Astrocyte of the cerebellum (primary cell): ENCODE results near the gene SUPT20H.

Experiments used
- DNase-seq: peaks from one replicate; pipeline ENCODE4 v3.0.0-alpha.2; 2011; ENCODE audit warnings: low read depth
- H3K4me3 ChIP-seq: 2 replicates; pipeline ENCODE4 v1.5.1; 2011; ENCODE audit warnings: mild to moderate bottlenecking, low read depth, low read length, moderate library complexity
- in situ Hi-C: cut with HindIII; loops from 2 replicates; pipeline ENCODE4 v1.10.0; 2017; ENCODE audit warnings: low sequenced_read_pairs
- TF ChIP-seq, protein P1 (sequence below): IDR thresholded peaks from 2 replicates; pipeline ENCODE4 v1.5.1; 2012; ENCODE audit warnings: low read length, low read depth, moderate library complexity, mild to moderate bottlenecking; ENCODE audit errors: missing control alignments

Gene SUPT20H

GRCh38 chr13:37072024-37072423, 12.5 kb upstream of the SUPT20H start:
- DNase-seq = no peak
- in situ Hi-C loops = no loop called here
- TF ChIP-seq, protein P1, sequence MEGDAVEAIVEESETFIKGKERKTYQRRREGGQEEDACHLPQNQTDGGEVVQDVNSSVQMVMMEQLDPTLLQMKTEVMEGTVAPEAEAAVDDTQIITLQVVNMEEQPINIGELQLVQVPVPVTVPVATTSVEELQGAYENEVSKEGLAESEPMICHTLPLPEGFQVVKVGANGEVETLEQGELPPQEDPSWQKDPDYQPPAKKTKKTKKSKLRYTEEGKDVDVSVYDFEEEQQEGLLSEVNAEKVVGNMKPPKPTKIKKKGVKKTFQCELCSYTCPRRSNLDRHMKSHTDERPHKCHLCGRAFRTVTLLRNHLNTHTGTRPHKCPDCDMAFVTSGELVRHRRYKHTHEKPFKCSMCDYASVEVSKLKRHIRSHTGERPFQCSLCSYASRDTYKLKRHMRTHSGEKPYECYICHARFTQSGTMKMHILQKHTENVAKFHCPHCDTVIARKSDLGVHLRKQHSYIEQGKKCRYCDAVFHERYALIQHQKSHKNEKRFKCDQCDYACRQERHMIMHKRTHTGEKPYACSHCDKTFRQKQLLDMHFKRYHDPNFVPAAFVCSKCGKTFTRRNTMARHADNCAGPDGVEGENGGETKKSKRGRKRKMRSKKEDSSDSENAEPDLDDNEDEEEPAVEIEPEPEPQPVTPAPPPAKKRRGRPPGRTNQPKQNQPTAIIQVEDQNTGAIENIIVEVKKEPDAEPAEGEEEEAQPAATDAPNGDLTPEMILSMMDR = no peak

DNA sequence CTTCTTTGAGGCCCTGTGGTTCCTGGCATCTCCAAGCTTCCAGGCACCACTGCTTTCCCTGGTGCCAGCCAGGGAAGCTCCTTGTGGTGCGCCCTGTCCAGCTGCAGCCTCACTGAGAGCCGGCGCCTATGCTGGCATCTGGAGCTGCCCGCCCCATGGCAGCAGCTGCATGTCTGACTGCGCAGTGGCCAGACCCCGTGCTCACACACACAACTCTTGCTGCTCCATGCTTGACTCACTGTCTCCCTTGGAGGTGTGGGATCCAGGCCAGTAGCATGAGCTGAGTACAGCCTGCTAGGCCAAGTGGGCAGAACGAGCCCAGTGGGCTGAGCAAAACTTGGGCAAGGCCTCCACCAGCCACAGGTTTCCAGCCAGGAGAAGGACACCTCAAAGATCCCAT, 11.5 kb upstream of the SUPT20H start:
- DNase-seq = no peak
- in situ Hi-C loops = no loop called here
- TF ChIP-seq, protein P1 = no peak
- no peak overlapping the region for H3K4me3 ChIP-seq

More at GRCh38 chr13:37072024-37072423, 12.5 kb upstream of the SUPT20H start:
- no peak overlapping the region for H3K4me3 ChIP-seq

- DNase-seq = no peak
- in situ Hi-C loops = no loop called here
- TF ChIP-seq, protein P1 = no peak
- H3K4me3 ChIP-seq = no peak overlapping the region
Measured at GRCh38 chr13:37070145-37070695, 10.7 kb upstream of the SUPT20H start.

DNA sequence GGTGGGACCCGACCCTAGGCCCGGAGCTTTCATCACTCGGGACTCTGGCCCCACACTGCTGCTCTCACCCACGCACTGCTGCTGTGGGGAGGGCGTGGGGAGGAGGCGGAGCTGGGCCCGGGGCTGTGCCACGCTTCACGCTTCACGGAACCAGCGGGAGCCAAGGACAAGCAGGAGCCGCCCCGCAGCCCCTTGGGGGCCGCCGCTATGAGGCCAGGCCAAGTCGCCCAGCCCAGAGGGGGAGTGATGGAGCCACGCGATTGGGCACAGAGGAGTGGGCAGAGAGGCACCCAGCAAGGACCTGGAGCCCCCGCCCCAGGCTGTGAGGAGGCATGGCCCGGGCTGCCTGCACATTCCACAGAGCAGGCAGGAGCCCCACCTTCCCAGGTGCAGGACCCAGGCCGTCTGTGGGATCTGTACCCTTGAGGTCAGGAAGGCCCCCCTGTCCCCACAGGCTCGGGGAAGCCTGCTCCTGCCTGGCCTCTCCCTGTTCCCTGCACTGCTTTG, 10.2 kb upstream of the SUPT20H start:
- no peak for DNase-seq
- in situ Hi-C loops = no loop called here
- H3K4me3 ChIP-seq = no peak overlapping the region
- TF ChIP-seq, protein P1 = no peak

GRCh38 chr13:37068962-37069361, 9.5 kb upstream of the SUPT20H start:
- no peak for DNase-seq
- in situ Hi-C loops = no loop called here
- TF ChIP-seq, protein P1 = no peak
- H3K4me3 ChIP-seq = no peak overlapping the region

GRCh38 chr13:37067874-37068273, 8.4 kb upstream of the SUPT20H start:
- in situ Hi-C loops = no loop called here
- TF ChIP-seq, protein P1 = no peak
- no peak for DNase-seq
- H3K4me3 ChIP-seq = no peak overlapping the region
